ENCODE measurements around the gene MPRIP. TPM values are rescaled to one million over a fixed set of nuclear protein-coding genes. Genes with fewer than 3 reads are reported as not detected.
"Not testable (repeated sequence)": the region's sequence is repeated elsewhere in the genome, so short reads cannot be mapped to it uniquely, and the experiment has no call there.

MPRIP gene
- total RNA-seq, 4 donors from 2014 or later, result 61.5 to 407 (median 103) TPM

DNA sequence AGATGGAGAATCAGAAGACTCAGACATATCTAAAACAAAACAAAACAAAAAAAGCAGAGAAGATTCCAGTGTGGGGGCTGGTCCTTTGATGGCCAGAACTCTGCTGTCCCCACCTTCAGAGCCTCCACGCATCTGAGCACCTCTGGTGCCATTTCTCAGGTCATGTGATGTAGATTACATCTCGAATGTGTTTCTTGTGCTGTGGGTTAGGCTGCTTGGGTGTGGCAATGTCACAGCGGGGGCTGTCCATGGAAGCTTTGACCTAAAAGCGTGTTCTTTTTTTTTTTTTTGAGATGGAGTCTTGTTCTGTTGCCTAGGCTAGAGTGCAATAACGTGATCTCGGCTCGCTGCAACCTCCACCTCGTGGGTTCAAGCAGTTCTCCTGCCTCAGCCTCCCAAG lies 112.7 kb downstream of the MPRIP start:
- DNase-seq, result no peak
- Histone ChIP-seq H3K4me1 (no peaks in the 10 kb centered on the region), H3K9me3 (no peaks in the 10 kb centered on the region), H3K27ac (no peak overlapping the region), H3K4me3 (no peak overlapping the region), H3K36me3 (no peaks in the 10 kb centered on the region), H3K27me3 (no peaks in the 10 kb centered on the region)
- intact Hi-C loops (cut with DNase I; ENCODE audit: low total_unique reads), result no loop called here
- TF ChIP-seq, protein P1, sequence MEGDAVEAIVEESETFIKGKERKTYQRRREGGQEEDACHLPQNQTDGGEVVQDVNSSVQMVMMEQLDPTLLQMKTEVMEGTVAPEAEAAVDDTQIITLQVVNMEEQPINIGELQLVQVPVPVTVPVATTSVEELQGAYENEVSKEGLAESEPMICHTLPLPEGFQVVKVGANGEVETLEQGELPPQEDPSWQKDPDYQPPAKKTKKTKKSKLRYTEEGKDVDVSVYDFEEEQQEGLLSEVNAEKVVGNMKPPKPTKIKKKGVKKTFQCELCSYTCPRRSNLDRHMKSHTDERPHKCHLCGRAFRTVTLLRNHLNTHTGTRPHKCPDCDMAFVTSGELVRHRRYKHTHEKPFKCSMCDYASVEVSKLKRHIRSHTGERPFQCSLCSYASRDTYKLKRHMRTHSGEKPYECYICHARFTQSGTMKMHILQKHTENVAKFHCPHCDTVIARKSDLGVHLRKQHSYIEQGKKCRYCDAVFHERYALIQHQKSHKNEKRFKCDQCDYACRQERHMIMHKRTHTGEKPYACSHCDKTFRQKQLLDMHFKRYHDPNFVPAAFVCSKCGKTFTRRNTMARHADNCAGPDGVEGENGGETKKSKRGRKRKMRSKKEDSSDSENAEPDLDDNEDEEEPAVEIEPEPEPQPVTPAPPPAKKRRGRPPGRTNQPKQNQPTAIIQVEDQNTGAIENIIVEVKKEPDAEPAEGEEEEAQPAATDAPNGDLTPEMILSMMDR (IDR thresholded peaks at IDR 0.05), result no peak
- TF ChIP-seq POLR2A (IDR thresholded peaks at IDR 0.05), result no peak

DNA sequence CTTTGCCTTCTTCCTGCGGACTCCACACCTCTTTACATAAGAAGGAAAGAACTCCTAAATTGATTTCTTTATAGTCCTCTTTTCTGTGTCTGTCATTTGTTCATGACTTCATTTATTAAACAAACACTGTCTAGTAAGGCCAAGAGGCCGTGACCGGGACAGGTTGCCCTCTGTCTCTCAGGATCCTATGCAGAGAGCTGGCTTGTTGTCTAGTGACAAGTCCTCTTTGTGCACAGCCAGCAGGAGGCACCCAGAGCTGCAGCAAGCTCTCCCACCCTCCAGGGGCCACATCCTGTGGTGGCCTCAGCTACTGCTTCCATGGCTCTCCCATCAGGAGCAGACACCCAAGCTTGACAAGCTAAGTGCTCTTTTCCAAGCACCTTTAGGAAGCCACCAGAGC lies 113.3 kb downstream of the MPRIP start:
- no peak for TF ChIP-seq POLR2A (IDR thresholded peaks at IDR 0.05)
- TF ChIP-seq, protein P1 (IDR thresholded peaks at IDR 0.05), result no peak
- Histone ChIP-seq H3K4me1 (no peaks in the 10 kb centered on the region), H3K9me3 (no peaks in the 10 kb centered on the region), H3K36me3 (no peaks in the 10 kb centered on the region), H3K27me3 (no peaks in the 10 kb centered on the region), H3K27ac (no peak overlapping the region), H3K4me3 (no peak overlapping the region)
- DNase-seq, result no peak
- intact Hi-C loops (cut with DNase I; ENCODE audit: low total_unique reads), result no loop called here

DNA sequence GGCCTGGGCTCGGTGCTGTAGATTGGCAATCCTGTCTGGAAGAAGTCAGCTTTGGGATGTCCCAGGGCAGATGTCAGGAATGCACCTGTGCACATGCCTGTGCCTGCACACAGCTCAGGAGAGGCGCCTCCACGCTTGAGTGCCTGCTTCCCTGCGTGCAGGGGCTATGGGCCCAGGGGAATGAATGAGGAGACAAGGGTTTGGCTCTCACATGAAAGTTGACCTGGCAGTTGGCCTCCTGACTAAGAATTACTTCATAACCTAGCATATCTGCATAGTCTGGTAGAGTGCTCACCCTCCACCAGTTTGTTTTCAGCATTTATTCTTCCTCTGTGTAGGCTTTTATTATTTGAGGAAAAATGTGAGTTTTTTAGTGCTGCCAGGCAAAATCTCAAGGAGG lies 113.8 kb downstream of the MPRIP start:
- TF ChIP-seq POLR2A (IDR thresholded peaks at IDR 0.05), result no peak
- TF ChIP-seq, protein P1 (IDR thresholded peaks at IDR 0.05), result no peak
- Histone ChIP-seq H3K27ac (no peak overlapping the region), H3K27me3 (no peaks in the 10 kb centered on the region), H3K36me3 (no peaks in the 10 kb centered on the region), H3K4me3 (no peak overlapping the region), H3K9me3 (no peaks in the 10 kb centered on the region), H3K4me1 (no peaks in the 10 kb centered on the region)
- DNase-seq, result no peak
- intact Hi-C loops (cut with DNase I; ENCODE audit: low total_unique reads), result no loop called here

DNA sequence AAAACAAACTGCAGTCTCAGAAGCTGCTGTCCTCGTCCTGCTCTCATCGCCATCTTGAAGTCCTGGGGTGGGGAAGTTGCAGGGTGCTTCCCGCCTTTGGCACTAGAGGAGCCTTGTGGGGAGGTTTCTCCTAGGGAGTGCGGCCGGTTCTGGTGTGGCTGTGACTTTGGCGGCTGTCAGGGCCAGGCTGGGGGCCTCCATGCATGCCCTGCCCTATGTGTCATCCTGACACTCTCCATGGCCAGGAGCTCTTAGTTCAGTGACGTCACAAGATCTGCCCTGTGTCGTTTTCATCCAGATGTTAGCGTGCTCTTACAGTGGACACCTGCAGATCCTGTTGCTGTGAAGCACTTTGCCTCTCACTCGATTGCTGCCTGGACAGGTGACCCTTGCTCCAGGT lies 114.3 kb downstream of the MPRIP start:
- H3K4me3 ChIP-seq, result no peak overlapping the region
- H3K4me1 ChIP-seq, result no peaks in the 10 kb centered on the region
- DNase-seq, result no peak
- intact Hi-C loops (cut with DNase I; ENCODE audit: low total_unique reads), result no loop called here
- H3K36me3 ChIP-seq, result no peaks in the 10 kb centered on the region
- H3K27ac ChIP-seq, result no peak overlapping the region
- no peaks in the 10 kb centered on the region for H3K27me3 ChIP-seq
- TF ChIP-seq, protein P1 (IDR thresholded peaks at IDR 0.05), result no peak
- no peak for TF ChIP-seq POLR2A (IDR thresholded peaks at IDR 0.05)
- H3K9me3 ChIP-seq, result no peaks in the 10 kb centered on the region

DNA sequence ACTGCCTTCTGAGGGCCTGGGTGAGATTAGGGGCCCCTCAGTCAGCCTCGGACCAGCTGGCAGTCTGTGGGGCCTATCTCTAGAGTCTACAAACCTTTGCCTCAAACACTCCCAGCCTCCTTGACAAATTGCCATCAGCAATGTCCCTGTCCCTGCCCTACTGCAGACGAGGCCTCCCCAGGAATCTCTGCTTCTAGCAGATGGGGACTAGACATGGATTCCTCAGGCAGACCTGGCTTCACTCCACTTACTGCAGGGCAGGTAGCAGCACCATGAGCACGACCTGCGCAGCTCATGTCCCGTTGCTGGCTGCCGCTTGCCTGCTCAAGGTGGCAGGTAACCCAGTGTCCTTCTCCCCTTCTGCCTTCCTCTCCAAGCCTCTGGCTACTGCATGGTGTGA lies 114.8 kb downstream of the MPRIP start:
- no peak for DNase-seq
- H3K4me1 ChIP-seq, result no peaks in the 10 kb centered on the region
- H3K27me3 ChIP-seq, result no peaks in the 10 kb centered on the region
- H3K27ac ChIP-seq, result no peak overlapping the region
- intact Hi-C loops (cut with DNase I; ENCODE audit: low total_unique reads), result no loop called here
- no peak overlapping the region for H3K4me3 ChIP-seq
- no peaks in the 10 kb centered on the region for H3K9me3 ChIP-seq
- no peaks in the 10 kb centered on the region for H3K36me3 ChIP-seq
- TF ChIP-seq POLR2A (IDR thresholded peaks at IDR 0.05), result no peak
- TF ChIP-seq, protein P1 (IDR thresholded peaks at IDR 0.05), result no peak

DNA sequence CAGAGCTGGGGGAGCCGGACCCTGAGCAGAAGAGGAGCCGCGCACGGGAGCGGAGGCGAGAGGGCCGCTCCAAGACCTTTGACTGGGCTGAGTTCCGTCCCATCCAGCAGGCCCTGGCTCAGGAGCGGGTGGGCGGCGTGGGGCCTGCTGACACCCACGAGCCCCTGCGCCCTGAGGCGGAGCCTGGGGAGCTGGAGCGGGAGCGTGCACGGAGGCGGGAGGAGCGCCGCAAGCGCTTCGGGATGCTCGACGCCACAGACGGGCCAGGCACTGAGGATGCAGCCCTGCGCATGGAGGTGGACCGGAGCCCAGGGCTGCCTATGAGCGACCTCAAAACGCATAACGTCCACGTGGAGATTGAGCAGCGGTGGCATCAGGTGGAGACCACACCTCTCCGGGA lies 116.2 kb downstream of the MPRIP start:
- intact Hi-C loops (cut with DNase I; ENCODE audit: low total_unique reads); H3K4me3 ChIP-seq; H3K4me1 ChIP-seq; H3K27ac ChIP-seq; H3K27me3 ChIP-seq; H3K9me3 ChIP-seq; DNase-seq; H3K36me3 ChIP-seq: not testable (repeated sequence)
